GM21381 (cell line): ENCODE measurements around the gene RTN4.

ENCODE experiments used
- ATAC-seq: cut with Tn5 transposase; IDR thresholded peaks from one replicate; pipeline ENCODE4 v1.9.1; 2021; ENCODE audit warnings: mild to moderate bottlenecking, moderate library complexity; ENCODE audit not compliant: unreplicated experiment

The RTN4 gene

GRCh38 chr2:54931473-54931872, 118.8 kb downstream of the RTN4 start:
- ATAC-seq = no peak

- no peak for ATAC-seq
Measured at GRCh38 chr2:54928719-54929118, 121.5 kb downstream of the RTN4 start.

DNA sequence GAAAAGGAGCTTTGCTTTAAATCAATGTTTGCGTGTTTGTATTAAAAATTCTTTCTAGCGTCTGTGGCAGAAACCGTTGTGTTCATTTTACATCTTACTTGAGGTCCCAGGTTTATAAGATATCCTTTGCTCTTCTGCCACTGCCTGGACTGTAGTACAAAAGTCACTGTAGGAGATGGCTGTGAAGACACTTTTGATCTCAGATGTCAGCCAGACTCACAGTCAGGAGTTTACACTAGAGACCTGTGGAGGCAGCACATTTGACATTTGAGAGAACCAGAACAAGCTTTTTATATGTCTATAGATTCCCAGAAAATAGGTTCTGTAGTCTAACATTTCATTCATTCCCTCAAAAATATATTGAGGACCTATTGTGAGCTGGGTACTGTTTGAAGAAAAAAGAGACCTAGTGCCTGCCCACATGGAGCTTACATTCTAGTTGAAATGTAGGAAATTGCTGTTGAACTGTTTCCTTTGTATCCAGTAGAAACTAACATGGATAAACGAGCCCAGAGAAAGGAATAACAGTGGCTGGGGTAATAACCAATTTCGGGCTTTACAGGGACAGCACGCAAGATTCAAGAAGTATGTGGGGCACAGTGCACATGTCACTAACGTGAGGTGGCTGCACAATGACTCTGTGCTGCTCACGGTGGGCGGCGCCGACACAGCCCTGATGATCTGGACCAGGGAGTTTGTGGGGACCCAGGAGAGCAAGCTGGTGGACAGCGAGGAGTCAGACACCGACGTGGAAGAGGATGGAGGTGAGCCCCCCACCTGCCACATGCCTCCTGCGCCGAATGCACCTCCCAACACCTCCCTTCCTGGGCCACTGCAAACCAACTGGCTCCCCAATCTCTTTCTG, 122.3 kb downstream of the RTN4 start:
- ATAC-seq = no peak

- no peak for ATAC-seq
Measured at GRCh38 chr2:54927085-54927750, 123.0 kb downstream of the RTN4 start.

GRCh38 chr2:54925022-54925421, 125.2 kb downstream of the RTN4 start:
- ATAC-seq = no peak

DNA sequence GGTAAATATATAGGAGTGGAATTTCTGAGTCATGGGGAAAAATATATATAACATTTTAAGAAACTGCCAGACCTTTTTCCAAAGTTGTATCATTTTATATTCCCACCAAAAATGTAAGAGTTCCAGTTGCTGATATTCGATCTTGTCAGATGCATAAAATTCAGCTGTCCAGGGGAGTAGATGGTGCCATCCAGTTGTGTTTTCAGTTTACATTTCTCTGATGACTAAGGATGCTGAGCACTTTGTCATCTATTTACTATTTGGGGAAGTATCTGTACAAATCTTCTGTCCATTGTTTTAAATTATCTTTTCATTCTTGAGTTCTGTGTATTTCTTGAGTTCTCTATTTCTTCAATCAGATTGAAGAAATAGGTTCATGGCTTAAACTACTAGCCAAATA, 126.1 kb downstream of the RTN4 start:
- no peak for ATAC-seq
